Measurements from ENCODE around the gene CRADD.

DNA sequence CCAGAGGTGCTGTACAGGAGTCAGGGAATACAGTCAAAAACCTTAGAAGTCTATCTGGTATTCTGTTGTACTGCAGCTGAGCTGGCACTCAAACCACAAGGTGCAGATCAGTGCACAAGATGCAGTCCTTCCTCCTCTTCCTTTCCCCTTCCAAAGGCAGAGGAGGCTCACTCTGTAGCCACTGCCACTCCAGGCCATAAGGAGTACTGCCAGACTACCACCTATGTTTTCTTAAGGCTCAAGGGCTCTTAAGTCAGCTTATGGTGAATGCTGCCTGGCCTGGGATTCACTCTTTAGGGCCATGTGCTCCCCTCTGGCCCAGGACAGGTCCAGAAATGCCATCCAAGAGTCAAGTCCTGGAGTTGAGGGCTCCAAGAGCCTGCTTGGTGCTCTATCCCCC is 200.3 kb downstream of the CRADD start:
- TF ChIP-seq EZH2 (IDR thresholded peaks at IDR 0.05; ENCODE audit: insufficient read depth, poor library complexity, severe bottlenecking) (no peak), EZH2phosphoT487 (IDR thresholded peaks at IDR 0.05; ENCODE audit: insufficient read depth, low read depth) (no peak)

Data from GM23248 (cell line).